Measurements from ENCODE around the gene AMIGO1.
A peak's percentile ranks its signal among the peaks of the same experiment; 100 is the strongest.

AMIGO1 gene

GRCh38 chr1:109500941-109501381 lies 8.6 kb downstream of the AMIGO1 start:
- no peak for DNase-seq

DNA sequence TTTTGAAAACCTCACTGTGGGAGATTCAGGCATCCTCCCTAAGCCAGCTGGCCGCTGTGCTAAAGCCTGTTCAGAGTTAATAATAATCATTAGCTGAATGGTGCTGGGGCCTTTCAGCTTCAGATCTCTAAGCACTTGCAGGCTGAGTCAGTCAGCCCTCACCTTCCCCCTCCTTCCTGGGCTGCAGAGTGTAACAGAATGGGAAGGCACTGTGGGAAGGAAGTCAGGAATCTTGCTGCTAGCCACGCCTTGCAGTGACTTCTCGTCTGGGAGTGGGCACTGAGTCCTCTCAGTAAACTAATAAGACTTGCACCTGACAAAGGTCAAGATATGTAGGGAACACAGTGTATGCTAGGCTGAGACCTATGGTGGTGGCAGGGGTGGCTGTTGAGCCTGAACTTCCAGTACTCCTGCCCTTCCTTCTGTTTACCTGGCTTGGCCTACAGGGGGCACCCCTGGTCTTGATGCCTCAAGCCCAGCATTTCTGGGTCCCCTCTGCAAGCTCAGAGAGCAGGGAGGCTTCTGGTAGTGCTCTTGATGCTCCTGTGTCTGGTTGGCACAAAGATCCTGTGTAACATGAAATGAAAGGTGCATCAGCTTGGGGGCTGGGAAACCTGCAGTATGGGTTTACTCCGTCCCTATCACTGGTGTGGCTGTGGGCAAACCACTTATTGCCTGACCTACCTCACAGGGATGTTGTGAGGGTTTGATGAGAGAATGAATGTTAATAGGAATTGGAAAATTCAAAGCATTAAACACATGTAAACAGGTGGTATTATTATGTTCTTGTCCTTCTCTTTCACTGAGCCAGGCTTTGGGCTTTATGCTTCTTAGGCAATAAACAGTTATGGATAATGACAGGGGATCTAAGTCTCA lies 9.6 kb downstream of the AMIGO1 start:
- DNase-seq = no peak

DNA sequence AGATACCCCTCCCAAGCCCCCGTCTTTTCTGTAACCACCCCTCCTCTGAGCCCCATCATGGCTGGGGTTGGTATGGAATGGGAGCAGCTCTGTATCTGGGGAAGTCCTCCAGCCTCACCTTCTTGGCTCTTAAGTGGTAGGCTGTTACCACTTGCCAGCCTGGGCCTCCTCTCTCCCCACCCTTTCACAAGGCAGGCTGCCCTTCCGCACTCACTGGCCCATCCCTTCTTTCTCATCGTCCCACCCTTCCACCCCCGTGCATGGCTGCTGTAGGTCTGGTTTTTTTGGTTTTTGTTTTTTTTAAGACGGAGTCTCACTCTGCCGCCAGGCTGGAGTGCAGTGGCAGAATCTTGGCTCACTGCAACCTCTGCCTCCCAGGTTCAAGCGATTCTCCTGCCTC lies 10.4 kb downstream of the AMIGO1 start:
- DNase-seq = no peak

DNA sequence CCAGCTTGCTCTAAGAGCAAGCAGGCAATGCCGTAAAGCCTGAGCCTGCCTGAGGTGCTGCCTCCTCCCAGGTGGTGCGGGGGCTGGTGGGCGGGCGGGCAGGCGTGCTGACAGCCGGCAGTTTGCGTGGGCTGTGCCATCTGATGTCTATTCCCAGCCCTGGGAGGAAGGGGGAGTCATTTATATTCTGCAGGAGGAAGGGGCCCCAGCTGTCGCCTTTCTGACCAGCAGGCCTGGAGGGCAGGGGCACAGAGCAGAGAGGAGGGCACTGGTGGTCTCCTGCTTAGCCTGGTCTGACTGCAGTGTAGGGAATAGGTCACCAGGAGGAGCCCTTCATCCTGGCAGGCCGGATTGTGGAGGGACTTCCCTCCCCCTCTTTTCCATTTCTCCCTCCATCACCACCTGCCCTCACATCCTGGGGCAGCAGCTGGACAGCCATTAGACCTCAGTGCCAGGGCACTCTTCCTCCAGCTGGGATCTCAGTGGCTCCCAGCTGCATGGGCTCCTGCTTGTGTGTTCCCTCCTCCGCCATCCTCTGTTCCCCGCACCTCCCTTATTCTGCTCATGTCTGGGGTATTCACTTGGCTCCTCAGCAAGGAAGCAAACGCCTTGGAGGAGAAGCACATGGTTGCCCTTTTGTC lies 11.2 kb downstream of the AMIGO1 start:
- DNase-seq = no peak

DNA sequence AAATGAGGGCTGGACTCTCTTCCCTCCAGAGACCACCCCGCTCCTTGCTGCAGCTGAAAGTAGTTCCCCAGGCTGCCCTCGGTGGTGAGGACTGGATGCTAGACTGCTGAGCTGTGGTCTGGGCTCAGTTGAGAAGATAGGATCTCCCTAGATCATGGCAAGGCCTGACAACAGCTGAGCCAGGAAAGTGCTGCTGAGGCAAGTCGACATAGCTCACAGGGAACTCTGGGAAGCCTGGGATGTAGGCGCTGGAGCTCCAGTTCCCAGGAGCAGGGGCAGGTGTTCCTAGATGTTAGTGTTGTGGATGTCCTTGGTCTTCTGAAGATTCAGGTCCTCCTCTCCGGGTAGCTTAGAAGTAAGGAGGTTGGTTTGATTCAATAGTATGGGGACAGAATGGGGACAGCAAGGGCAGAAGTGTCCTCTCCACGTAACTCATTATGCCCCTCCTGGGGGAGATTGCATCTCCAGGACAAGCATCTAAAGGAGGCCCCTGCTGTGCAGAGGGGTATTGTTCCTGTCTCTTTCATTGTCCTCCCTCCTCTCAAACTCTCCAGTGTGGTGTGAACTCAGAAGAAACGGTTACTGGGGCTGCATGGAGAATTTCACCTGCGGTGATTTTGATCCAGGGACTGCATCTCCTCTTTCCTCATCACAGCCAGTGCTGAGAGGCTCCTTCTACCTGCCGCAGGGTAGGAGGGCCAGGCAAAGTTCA lies 11.9 kb downstream of the AMIGO1 start:
- DNase-seq = no peak

- DNase-seq = no peak
Measured at GRCh38 chr1:109495738-109496137, 13.8 kb downstream of the AMIGO1 start.

DNA sequence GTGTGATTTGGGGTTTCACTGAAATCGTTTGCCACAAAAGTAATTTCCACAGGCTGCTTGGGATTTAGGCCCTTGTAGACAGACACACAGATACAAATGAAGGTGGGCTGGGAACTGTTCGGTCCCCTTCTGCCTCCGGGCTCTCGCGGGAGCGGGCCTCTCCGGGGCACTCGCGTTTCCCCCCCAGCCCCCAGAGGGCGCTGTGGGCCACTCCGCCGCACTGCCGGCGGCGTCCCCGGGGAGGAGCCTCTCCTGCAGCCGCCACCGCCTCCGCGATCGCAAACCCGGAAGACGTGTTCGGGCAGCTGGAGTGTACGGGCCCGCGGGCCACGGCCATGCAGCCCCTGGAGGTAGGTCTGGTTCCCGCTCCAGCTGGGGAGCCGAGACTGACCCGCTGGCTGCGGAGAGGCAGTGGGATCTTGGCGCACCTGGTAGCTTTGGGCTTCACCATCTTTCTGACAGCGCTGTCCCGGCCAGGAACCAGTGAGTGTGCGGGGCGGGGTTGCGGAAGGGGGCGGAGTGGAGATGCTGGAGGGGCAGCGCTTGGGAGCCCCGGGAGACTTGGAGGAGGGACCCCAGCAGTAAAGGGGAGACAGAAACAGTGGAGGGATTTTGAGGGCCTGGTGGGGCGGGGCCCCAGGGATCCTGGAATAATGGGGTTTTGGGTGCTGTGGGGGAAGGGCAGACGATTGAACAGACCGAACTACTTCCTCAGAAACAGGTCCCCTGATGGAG lies 15.6 kb downstream of the AMIGO1 start, which contains the start of gene CYB561D1:
CYB561D1 (plus strand) TSS at position 290 of the 735 bp plus-strand sequence; CDS start at position 336, 46 bp downstream.
- no peak for DNase-seq

GRCh38 chr1:109493227-109493626 lies 16.3 kb downstream of the AMIGO1 start:
- DNase-seq = no peak

DNA sequence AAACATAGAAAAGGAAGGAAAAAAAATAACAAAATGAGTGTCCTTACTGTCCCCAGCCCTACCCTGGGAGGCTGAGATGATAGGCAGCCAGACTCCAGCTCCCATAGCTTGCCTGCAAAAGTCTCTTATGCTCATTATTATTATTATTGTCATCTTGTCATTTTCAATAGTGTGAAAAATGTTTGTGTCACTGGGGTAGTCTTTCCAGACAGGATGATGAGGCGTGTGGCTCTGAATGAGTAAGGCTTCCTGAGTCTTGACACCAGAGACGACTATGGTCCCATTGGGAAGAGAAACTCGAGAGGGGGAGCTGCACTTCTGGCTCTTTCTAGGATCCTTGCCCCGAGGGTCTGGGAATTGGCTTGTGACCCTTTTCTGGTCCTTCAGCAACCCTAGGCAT lies 16.7 kb downstream of the AMIGO1 start:
- DNase-seq = no peak

DNA sequence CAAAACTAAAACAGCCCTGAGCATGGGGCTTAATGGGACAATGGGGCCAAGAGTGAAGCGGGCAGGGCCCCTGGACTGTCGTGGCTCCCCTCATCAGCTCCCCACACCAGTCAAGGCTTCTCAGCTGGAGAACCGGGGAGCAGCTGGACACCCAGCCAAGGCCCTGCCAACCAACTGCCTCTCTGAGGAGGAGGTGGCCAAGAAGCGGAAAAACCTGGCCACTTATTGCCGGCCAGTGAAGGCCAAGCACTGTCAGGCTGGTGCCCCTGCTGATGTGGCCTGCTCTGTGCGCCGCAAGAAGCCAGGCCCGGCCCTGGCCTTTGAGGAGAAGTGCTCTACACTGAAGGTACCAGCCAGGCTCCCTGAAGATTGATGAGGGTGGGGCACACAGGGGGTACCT lies 18.2 kb downstream of the AMIGO1 start:
- no peak for DNase-seq

GRCh38 chr1:109490934-109491302 lies 18.6 kb downstream of the AMIGO1 start:
- DNase-seq = no peak

DNA sequence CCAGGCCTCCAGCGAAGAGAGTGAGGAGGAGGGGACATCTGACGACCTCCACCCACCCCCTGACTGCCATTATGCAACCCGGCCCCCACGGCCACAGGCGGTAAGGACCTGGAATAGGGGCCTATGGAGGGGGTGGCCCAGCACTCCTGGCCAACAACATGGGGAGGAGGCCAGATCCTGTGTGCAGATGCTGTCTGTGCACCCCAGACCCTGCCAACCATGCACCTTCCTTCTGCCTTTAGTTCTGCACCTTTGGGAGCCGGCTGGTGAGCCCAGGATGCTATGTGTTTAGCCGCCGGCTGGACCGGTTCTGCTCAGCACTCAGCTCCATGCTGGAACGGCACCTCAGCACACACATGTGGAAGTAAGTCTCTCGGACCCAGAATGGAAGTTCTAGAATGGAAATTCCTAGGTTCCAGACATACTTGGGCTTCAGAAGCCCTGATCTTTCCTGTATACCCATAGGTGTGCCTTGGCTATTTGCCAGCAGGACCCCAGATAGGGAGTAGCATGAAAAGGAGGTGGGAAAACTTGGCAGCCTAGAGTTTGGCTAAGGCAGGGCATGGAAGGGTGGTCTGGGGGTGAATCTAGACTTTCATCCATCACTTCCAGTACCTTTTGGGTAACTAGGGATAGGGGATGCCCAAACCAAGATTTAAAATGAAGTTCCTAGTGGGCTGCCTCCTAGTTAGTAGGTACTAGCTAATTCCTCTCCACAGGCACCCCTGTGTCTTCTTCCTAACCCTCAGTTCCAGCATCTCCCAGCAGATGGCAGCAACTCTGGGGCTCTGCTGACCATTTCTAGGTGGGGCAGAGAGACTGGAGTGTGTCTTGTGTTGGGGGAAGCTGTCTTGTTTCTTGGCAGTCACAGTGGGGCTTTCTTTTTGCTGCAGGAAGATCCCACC lies 19.2 kb downstream of the AMIGO1 start:
- DNase-seq = no peak

GRCh38 chr1:109488696-109489095 lies 20.8 kb downstream of the AMIGO1 start:
- DNase-seq = no peak

GRCh38 chr1:109488201-109488600 lies 21.3 kb downstream of the AMIGO1 start:
- DNase-seq = no peak

DNA sequence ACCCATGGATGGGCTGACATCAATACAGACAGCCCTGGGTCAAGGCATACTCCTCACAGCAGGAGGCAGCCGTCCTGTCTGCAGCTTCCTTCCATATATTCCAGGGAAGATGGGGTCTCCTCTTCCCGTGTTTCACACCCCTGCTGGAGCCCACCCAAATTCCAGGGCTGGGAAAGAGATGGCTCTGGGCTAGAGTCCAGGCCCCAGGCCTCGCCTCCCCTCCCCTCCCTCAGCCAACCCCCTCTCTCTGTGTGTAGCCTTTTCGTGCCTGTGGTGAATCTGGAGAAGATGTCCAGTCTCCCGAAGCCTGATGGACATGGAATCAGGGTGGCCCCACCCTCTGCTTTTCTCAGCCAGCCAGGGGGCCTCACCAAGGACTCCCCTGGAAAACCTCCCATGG lies 22.3 kb downstream of the AMIGO1 start:
- no peak for DNase-seq

DNA sequence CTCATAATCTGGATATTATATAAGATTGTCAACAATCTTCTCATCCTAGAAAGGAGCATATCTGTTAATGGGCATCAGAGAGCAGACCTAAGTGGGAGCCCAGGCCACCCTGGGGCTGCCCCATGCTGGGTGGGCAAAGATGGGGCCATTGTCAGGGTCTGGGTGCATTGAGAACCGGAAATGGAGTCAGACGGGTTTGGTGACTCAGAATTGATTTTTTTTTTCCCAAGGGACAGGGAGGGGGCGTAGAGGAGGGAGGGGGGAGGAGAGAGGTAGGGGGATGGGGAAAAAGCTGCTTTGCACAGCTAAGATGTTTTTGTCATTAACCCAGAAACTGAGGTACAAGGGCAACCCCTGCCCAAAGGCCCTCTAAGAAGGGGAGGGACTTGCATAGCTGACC lies 24.5 kb downstream of the AMIGO1 start:
- DNase-seq = no peak

GRCh38 chr1:109484519-109484975 lies 25.0 kb downstream of the AMIGO1 start:
- DNase-seq = no peak

- peak; percentile 38 for DNase-seq
Measured at GRCh38 chr1:109483672-109484518, 25.6 kb downstream of the AMIGO1 start, which contains the start of gene ATXN7L2. Gene ATXN7L2 (plus strand): TSS chr1:109483905. CDS start chr1:109483954, 49 bp downstream.

- DNase-seq = no peak
Measured at GRCh38 chr1:109482791-109483671, 26.5 kb downstream of the AMIGO1 start.

DNA sequence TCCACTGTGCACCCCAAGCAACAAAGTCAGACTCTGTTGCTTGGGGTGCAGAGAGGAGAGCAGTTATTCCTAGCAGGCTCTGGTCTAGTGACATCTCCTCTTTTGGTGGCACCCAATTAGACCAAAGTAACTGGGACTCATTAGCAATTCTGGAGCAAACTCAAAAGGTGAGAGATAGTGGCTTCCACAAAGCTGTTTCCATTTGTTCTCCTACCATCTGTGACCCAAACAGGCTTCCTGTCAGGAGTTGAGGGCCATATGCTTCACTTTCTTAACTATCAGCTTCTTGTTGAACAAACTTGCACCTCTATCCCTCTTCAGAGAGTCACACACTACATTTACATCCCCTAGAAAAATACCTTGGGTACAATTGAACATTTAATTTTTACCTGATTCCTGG lies 27.3 kb downstream of the AMIGO1 start:
- no peak for DNase-seq
